B cell (primary cell): Measurements from ENCODE around the gene SCN2B. TPM values are rescaled to one million over a fixed set of nuclear protein-coding genes. Genes with fewer than 3 reads are reported as not detected.

Experiments
- ATAC-seq: fragments of 200-7000 bp; cut with Tn5 transposase; one replicate; pipeline ENCODE4 v1.10.0; 2021; ENCODE audit warnings: low read depth, mild to moderate bottlenecking, moderate number of reproducible peaks, moderate library complexity
- CTCF ChIA-PET: fragments of 350-600 bp; sonication (Branson Sonifier 250); formaldehyde crosslinking; loops from one replicate; lab custom pipeline; 2021; ENCODE audit warnings: antibody characterized with exemption, inconsistent platforms; lab: Charles Lee
- POLR2A ChIA-PET: fragments of 350-600 bp; sonication (Branson Sonifier 250); formaldehyde crosslinking; loops from one replicate; lab custom pipeline; 2021; ENCODE audit warnings: antibody characterized with exemption; lab: Charles Lee
- DNase-seq: peaks from one replicate; pipeline ENCODE4 v3.0.0; 2013
- H2AFZ ChIP-seq: 2 replicates; pipeline ENCODE4 v1.6.1; 2012; ENCODE audit warnings: mild to moderate bottlenecking, low read depth, low read length; ENCODE audit not compliant: insufficient read depth, poor library complexity, severe bottlenecking
- H3K27ac ChIP-seq, 2 donors: 1 replicate in 1 of 2; 2 replicates in 1 of 2; pipeline ENCODE4 v1.5.1; 2012 to 2013; ENCODE audit warnings: low read length in 2 of 2, mild to moderate bottlenecking in 2 of 2, moderate library complexity in 1 of 2
- H3K27me3 ChIP-seq, 4 experiments: fragments of 200-600 bp in 1 of 4; sonication (generic) in 1 of 4; replicated peaks in 1 of 4; 1 replicate in 2 of 4; 2 replicates in 2 of 4; pipeline versions ENCODE4 v1.6.1 to v1.7.0; 2013 to 2016; ENCODE audit warnings: low read length in 3 of 4, mild to moderate bottlenecking in 2 of 4, mixed read lengths in 1 of 4, moderate library complexity in 1 of 4; ENCODE audit not compliant: insufficient read depth in 4 of 4, control insufficient read depth in 3 of 4; ENCODE audit errors: control extremely low read depth in 1 of 4
- H3K36me3 ChIP-seq, 2 experiments: replicated peaks in 1 of 2; 1 replicate in 1 of 2; 2 replicates in 1 of 2; pipeline versions ENCODE4 v1.6.1 to v1.7.1; 2013; ENCODE audit warnings: low read length in 1 of 2; ENCODE audit not compliant: insufficient read depth in 2 of 2, control insufficient read depth in 1 of 2; ENCODE audit errors: control extremely low read depth in 1 of 2, extremely low read depth in 1 of 2
- H3K4me1 ChIP-seq, 2 donors: fragments of 200-600 bp in 1 of 2; sonication (generic) in 1 of 2; 1 replicate in 1 of 2; 2 replicates in 1 of 2; pipeline versions ENCODE4 v1.5.1 to v1.6.1; 2013 to 2017; ENCODE audit warnings: low read length in 2 of 2; ENCODE audit not compliant: control insufficient read depth in 2 of 2, insufficient read depth in 2 of 2
- H3K4me2 ChIP-seq: replicated peaks from 2 replicates; pipeline ENCODE3; 2012; ENCODE audit warnings: mild to moderate bottlenecking, low read depth, low read length; ENCODE audit not compliant: poor library complexity, severe bottlenecking
- H3K4me3 ChIP-seq, 5 experiments: fragments of 200-600 bp in 1 of 5; sonication (generic) in 1 of 5; 1 replicate in 3 of 5; 2 replicates in 2 of 5; pipeline versions ENCODE4 v1.5.1 to v1.7.0; 2011 to 2016; ENCODE audit warnings: low read length in 4 of 5, mild to moderate bottlenecking in 4 of 5, low read depth in 2 of 5, control low read depth in 1 of 5, moderate library complexity in 1 of 5; ENCODE audit not compliant: insufficient read depth in 1 of 5; ENCODE audit errors: control extremely low read depth in 1 of 5, extremely low read depth in 1 of 5
- H3K79me2 ChIP-seq: fragments of 200-600 bp; sonication (generic); one replicate; pipeline ENCODE4 v1.6.0; 2016; ENCODE audit warnings: low read length; ENCODE audit not compliant: control insufficient read depth, insufficient read depth
- H3K9ac ChIP-seq: fragments of 200-600 bp; sonication (generic); 2 replicates; pipeline ENCODE4 v1.6.1; 2017; ENCODE audit warnings: mild to moderate bottlenecking, low read length, moderate library complexity
- H3K9me3 ChIP-seq, 3 donors: one replicate each; pipeline versions ENCODE4 v1.6.1 to v1.7.1; 2013; ENCODE audit warnings: low read length in 2 of 3; ENCODE audit not compliant: control insufficient read depth in 2 of 3, insufficient read depth in 1 of 3; ENCODE audit errors: control extremely low read depth in 1 of 3
- H4K20me1 ChIP-seq: 2 replicates; pipeline ENCODE4 v1.6.0; 2012; ENCODE audit warnings: mild to moderate bottlenecking, low read length; ENCODE audit not compliant: insufficient read depth, control insufficient read depth, poor library complexity, severe bottlenecking
- H3K27ac Mint-ChIP-seq: one replicate; pipeline ENCODE4 v1.8.0; 2021; ENCODE audit warnings: mixed read lengths
- H3K27me3 Mint-ChIP-seq: one replicate; pipeline ENCODE4 v1.8.0; 2021; ENCODE audit warnings: mixed read lengths
- H3K4me1 Mint-ChIP-seq: one replicate; pipeline ENCODE4 v1.8.0; 2021; ENCODE audit warnings: mixed read lengths
- H3K4me3 Mint-ChIP-seq: one replicate; pipeline ENCODE4 v1.8.0; 2021; ENCODE audit warnings: mixed read lengths
- H3K9me3 Mint-ChIP-seq: one replicate; pipeline ENCODE4 v1.8.0; 2022; ENCODE audit warnings: mixed read lengths; ENCODE audit not compliant: insufficient read depth
- EZH2 ChIP-seq: IDR thresholded peaks from 2 replicates; pipeline ENCODE4 v1.6.1; 2012; ENCODE audit warnings: borderline replicate concordance, low read depth, mild to moderate bottlenecking, moderate library complexity, low read length; ENCODE audit not compliant: insufficient read depth, poor library complexity, severe bottlenecking
- WGBS: methylation state at CpG from one replicate; pipeline ENCODE4 v1.1.5; 2013; ENCODE audit warnings: missing lambda C conversion rate; ENCODE audit not compliant: insufficient coverage; 5-methylcytosine and 5-hydroxymethylcytosine counted together
- intact Hi-C: fragments of 100-400 bp; cut with micrococcal nuclease; formaldehyde crosslinking; loops from one replicate; pipeline ENCODE4 v1.10.0; 2022
- polyA plus RNA-seq: library from polyadenylated mRNA; depleted of rRNA; stranded (reverse); fragments of >200 nt; gene quantifications from 2 replicates; pipeline ENCODE4 v1.2.3, GENCODE V29; 2012
- total RNA-seq, 2 donors: library from RNA; stranded (reverse); fragments of 120-200 nt in 1 of 2; gene quantifications; 1 replicate in 1 of 2; 2 replicates in 1 of 2; pipeline versions ENCODE4 v1.2.3 to v1.2.4, GENCODE V29; 2013 to 2022
- TF ChIP-seq, protein P1 (sequence below): fragments of 200-600 bp; IDR thresholded peaks from one replicate; pipeline ENCODE4 v1.8.0; 2022; ENCODE audit warnings: antibody characterized with exemption, mild to moderate bottlenecking

Gene SCN2B
- total and polyA plus RNA-seq, 2 donors (not counting 1 experiment from before 2014, with no cell fraction given): not detected

DNA sequence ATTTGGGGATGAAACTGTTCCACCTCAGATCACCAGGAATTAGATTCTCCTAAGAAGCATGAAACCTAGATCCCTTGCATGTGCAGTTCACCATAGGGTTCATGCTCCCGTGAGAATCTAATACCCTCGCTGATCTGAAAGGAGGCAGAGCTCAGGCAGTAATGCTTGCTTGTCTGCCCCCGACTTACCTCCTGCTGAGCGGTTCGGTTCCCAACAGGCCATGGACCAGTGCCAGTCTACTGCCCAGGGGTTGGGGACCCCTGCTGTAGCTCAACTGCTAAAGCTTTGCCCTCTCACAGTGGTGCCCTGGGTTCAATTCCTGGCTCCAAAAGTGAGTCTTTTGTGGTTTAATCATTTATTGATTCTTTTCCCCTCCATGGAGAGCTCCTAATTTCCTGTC is 45.0 kb upstream of the SCN2B start:
- Mint-ChIP-seq H3K27ac (no peak overlapping the region), H3K4me1 (peaks cover 33% of the 10 kb centered on the region), H3K4me3 (no peak overlapping the region), H3K9me3 (no peaks in the 10 kb centered on the region), H3K27me3 (peaks cover 61% of the 10 kb centered on the region)
- Histone ChIP-seq H3K4me3 (peak overlapping the region in 1 of 5 experiments; percentile 33), H3K79me2 (no peaks in the 10 kb centered on the region), H3K9ac (no peak overlapping the region), H3K27me3 (peaks cover 0 to 49% (median 37%) of the 10 kb centered on the region in 4 experiments), H4K20me1 (no peaks in the 10 kb centered on the region), H3K36me3 (no peaks in the 10 kb centered on the region), H3K4me2 (no peak overlapping the region), H3K27ac (no peak overlapping the region), H3K9me3 (no peaks in the 10 kb centered on the region), H2AFZ (no peak overlapping the region), H3K4me1 (peaks cover 35 to 36% of the 10 kb centered on the region in 2 donors)
- DNase-seq (no peak), ATAC-seq (no peak)
- 100% methylated on average over 5 of the region's 5 CpGs for WGBS
- ChIA-PET POLR2A (no interaction called here), CTCF (interaction anchor here (1.7 kb wide), 1 partner anchor 23 kb away, joined by 9 read pairs; no protein-coding TSS in a partner anchor)
- TF ChIP-seq, protein P1, sequence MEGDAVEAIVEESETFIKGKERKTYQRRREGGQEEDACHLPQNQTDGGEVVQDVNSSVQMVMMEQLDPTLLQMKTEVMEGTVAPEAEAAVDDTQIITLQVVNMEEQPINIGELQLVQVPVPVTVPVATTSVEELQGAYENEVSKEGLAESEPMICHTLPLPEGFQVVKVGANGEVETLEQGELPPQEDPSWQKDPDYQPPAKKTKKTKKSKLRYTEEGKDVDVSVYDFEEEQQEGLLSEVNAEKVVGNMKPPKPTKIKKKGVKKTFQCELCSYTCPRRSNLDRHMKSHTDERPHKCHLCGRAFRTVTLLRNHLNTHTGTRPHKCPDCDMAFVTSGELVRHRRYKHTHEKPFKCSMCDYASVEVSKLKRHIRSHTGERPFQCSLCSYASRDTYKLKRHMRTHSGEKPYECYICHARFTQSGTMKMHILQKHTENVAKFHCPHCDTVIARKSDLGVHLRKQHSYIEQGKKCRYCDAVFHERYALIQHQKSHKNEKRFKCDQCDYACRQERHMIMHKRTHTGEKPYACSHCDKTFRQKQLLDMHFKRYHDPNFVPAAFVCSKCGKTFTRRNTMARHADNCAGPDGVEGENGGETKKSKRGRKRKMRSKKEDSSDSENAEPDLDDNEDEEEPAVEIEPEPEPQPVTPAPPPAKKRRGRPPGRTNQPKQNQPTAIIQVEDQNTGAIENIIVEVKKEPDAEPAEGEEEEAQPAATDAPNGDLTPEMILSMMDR: no peak
- no peak for TF ChIP-seq EZH2
- intact Hi-C loops: loop anchor here (10.0 kb wide), 1 partner anchor 207 kb away; no protein-coding TSS in a partner anchor

DNA sequence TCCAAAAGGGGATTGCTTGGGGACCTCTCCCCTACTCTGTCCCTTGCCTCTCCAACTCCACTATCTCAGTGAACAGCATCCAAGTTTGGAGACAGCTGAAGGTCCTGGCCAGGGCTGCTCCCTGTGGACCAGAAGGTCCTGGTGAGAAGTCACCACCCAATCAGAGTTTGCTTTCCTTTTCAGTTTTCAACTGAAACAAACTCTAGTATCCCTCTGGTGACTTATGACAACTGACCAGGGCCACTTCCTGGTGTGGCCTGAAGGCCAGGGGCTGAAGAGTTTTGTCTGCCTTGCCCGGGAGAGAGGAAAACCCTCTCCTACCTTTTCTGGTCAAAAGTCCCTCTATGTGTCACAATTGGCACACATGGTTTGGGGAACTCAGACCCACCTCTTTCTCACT is 43.3 kb upstream of the SCN2B start:
- no peaks in the 10 kb centered on the region for H3K79me2 ChIP-seq
- DNase-seq: no peak
- no peaks in the 10 kb centered on the region for H4K20me1 ChIP-seq
- H3K27ac ChIP-seq: no peak overlapping the region
- H3K9me3 Mint-ChIP-seq: no peaks in the 10 kb centered on the region
- H3K27me3 Mint-ChIP-seq: peaks cover 67% of the 10 kb centered on the region
- ATAC-seq: no peak
- H3K36me3 ChIP-seq: no peaks in the 10 kb centered on the region
- ChIA-PET POLR2A (no interaction called here), CTCF (interaction anchor here (0.6 kb wide), 1 partner anchor 99 kb away, joined by 4 read pairs; no protein-coding TSS in a partner anchor)
- intact Hi-C loops: loop anchor here (10.0 kb wide), 1 partner anchor 205 kb away; no protein-coding TSS in a partner anchor
- H3K4me3 ChIP-seq: peak overlapping the region in 1 of 5 experiments; percentile 35
- H3K9me3 ChIP-seq: no peaks in the 10 kb centered on the region
- WGBS: 83% methylated on average over 1 of the region's 1 CpG
- H3K4me3 Mint-ChIP-seq: no peak overlapping the region
- H3K4me2 ChIP-seq: no peak overlapping the region
- TF ChIP-seq, protein P1: no peak
- no peak overlapping the region for H3K27ac Mint-ChIP-seq
- no peak overlapping the region for H3K9ac ChIP-seq
- peaks cover 31 to 32% of the 10 kb centered on the region in 2 donors for H3K4me1 ChIP-seq
- H3K27me3 ChIP-seq: peaks cover 0 to 49% (median 37%) of the 10 kb centered on the region in 4 experiments
- peaks cover 31% of the 10 kb centered on the region for H3K4me1 Mint-ChIP-seq
- no peak overlapping the region for H2AFZ ChIP-seq
